NCI-H345 treated with DMSO at 0.1 percent for 48 hours (cell line): ENCODE data around the gene NFATC3.

Experiments
- DNase-seq: peaks from one replicate; lab custom pipeline; 2025; ENCODE audit not compliant: unreplicated experiment; lab: John Stamatoyannopoulos, UW

Gene NFATC3

GRCh38 chr16:68072038-68072695 is 13.0 kb upstream of the NFATC3 start:
- DNase-seq: no peak

- DNase-seq: no peak
These were observed 11.0 kb upstream of the NFATC3 start for GRCh38 chr16:68073902-68074760.

- no peak for DNase-seq
These were observed 10.2 kb upstream of the NFATC3 start for GRCh38 chr16:68074850-68075555.

GRCh38 chr16:68075980-68076379 is 9.2 kb upstream of the NFATC3 start:
- DNase-seq: no peak

- DNase-seq: no peak
These were observed 8.6 kb upstream of the NFATC3 start for GRCh38 chr16:68076560-68076959.

GRCh38 chr16:68077866-68078700 is 7.1 kb upstream of the NFATC3 start:
- DNase-seq: no peak

GRCh38 chr16:68078701-68079375 is 6.3 kb upstream of the NFATC3 start:
- no peak for DNase-seq

- DNase-seq: no peak
These were observed 5.9 kb upstream of the NFATC3 start for GRCh38 chr16:68079376-68079625.

- no peak for DNase-seq
These were observed 5.4 kb upstream of the NFATC3 start for GRCh38 chr16:68079626-68080344.

GRCh38 chr16:68081861-68082628 is 3.1 kb upstream of the NFATC3 start:
- DNase-seq: no peak

GRCh38 chr16:68082629-68083238 is 2.4 kb upstream of the NFATC3 start:
- DNase-seq: no peak

- DNase-seq: no peak
These were observed 1.9 kb upstream of the NFATC3 start for GRCh38 chr16:68083239-68083781.

- no peak for DNase-seq
These were observed 1.2 kb upstream of the NFATC3 start for GRCh38 chr16:68083861-68084503.

- DNase-seq: peak; percentile 51
These were observed 489 bp upstream of the NFATC3 start for GRCh38 chr16:68084504-68085258.

GRCh38 chr16:68086336-68086841 is 1.2 kb downstream of the NFATC3 start:
- DNase-seq: peak; percentile 6

- no peak for DNase-seq
These were observed 1.7 kb downstream of the NFATC3 start for GRCh38 chr16:68086860-68087268.

- no peak for DNase-seq
These were observed 2.5 kb downstream of the NFATC3 start for GRCh38 chr16:68087688-68088087.
